SU-DHL-6 (cell line): Measurements from ENCODE around the gene SCN4B.

ENCODE experiments used
- H2AFZ ChIP-seq: fragments of 200-600 bp; sonication (generic); 2 replicates; pipeline ENCODE4 v1.6.1; 2014; ENCODE audit warnings: low read depth, mild to moderate bottlenecking, moderate library complexity, mixed read lengths, antibody characterized with exemption, low read length; ENCODE audit not compliant: severe bottlenecking
- H3F3A ChIP-seq: fragments of 200-600 bp; shearing (Covaris generic); 2 replicates; pipeline ENCODE4 v1.6.0; 2016; ENCODE audit warnings: antibody characterized with exemption, mild to moderate bottlenecking; ENCODE audit not compliant: insufficient read depth
- H3K27ac ChIP-seq: fragments of 200-600 bp; sonication (generic); 2 replicates; pipeline ENCODE4 v1.5.1; 2016; ENCODE audit warnings: low read depth, mild to moderate bottlenecking, low read length, moderate library complexity, mixed read lengths
- H3K27me3 ChIP-seq: fragments of 200-600 bp; sonication (generic), shearing (Covaris generic); 2 replicates; pipeline ENCODE4 v1.6.0; 2014; ENCODE audit warnings: mild to moderate bottlenecking, low read length
- H3K36me3 ChIP-seq: fragments of 200-600 bp; sonication (generic); 2 replicates; pipeline ENCODE4 v1.6.1; 2014; ENCODE audit warnings: mild to moderate bottlenecking, low read length, mixed read lengths
- H3K4me2 ChIP-seq: fragments of 300-600, 200-600 bp; shearing (Covaris generic), sonication (generic); 2 replicates; pipeline ENCODE4 v1.6.0; 2014; ENCODE audit warnings: low read length, low read depth, mild to moderate bottlenecking; ENCODE audit not compliant: poor library complexity, severe bottlenecking
- H3K4me3 ChIP-seq: fragments of 200-600 bp; sonication (generic); 2 replicates; pipeline ENCODE4 v1.5.1; 2014; ENCODE audit warnings: antibody characterized with exemption, low read length, mild to moderate bottlenecking, mixed read lengths; ENCODE audit not compliant: insufficient read depth, poor library complexity, severe bottlenecking
- H3K79me2 ChIP-seq: fragments of 200-600 bp; sonication (generic); 2 replicates; pipeline ENCODE4 v1.6.1; 2014; ENCODE audit warnings: mild to moderate bottlenecking, low read length, moderate library complexity; ENCODE audit not compliant: insufficient read depth
- H3K9ac ChIP-seq: fragments of 200-600 bp; sonication (generic); 2 replicates; pipeline ENCODE4 v1.7.0; 2014; ENCODE audit warnings: mild to moderate bottlenecking, low read length
- H3K9me2 ChIP-seq: fragments of 200-600 bp; sonication (generic); replicated peaks from 2 replicates; pipeline ENCODE4 v1.6.1; 2014; ENCODE audit warnings: low read length; ENCODE audit not compliant: insufficient read depth
- H3K9me3 ChIP-seq: fragments of 200-600 bp; sonication (generic); 2 replicates; pipeline ENCODE4 v1.6.1; 2014; ENCODE audit warnings: low read length, mixed read lengths; ENCODE audit not compliant: insufficient read depth
- H4K20me1 ChIP-seq: fragments of 200-600 bp; sonication (generic); 2 replicates; pipeline ENCODE4 v1.6.1; 2014; ENCODE audit warnings: low read depth, mild to moderate bottlenecking, antibody characterized with exemption, low read length, moderate library complexity, mixed read lengths
- CTCF ChIP-seq: fragments of 200-600 bp; sonication (generic); IDR thresholded peaks from one replicate; pipeline ENCODE4 v1.5.1; 2017; ENCODE audit warnings: antibody characterized with exemption, mild to moderate bottlenecking, low read length, moderate library complexity; ENCODE audit not compliant: insufficient read depth, poor library complexity, severe bottlenecking
- EZH2phosphoT487 ChIP-seq: fragments of 200-600 bp; sonication (generic), shearing (Covaris generic); conservative IDR thresholded peaks from 2 replicates; pipeline ENCODE4 v1.6.1; 2018; ENCODE audit warnings: mild to moderate bottlenecking, antibody characterized with exemption, low read length, moderate library complexity, mixed read lengths

The SCN4B gene

GRCh38 chr11:118155776-118156530, 3.3 kb upstream of the SCN4B start:
- no peaks in the 10 kb centered on the region for H3K27me3 ChIP-seq
- no peak for TF ChIP-seq EZH2phosphoT487
- TF ChIP-seq CTCF: no peak
- no peak overlapping the region for H3K27ac ChIP-seq
- H3K9me2 ChIP-seq: no peaks in the 10 kb centered on the region
- no peaks in the 10 kb centered on the region for H4K20me1 ChIP-seq
- no peaks in the 10 kb centered on the region for H3K9me3 ChIP-seq
- no peak overlapping the region for H3K9ac ChIP-seq
- H3F3A ChIP-seq: no peaks in the 10 kb centered on the region
- H3K4me2 ChIP-seq: no peak overlapping the region
- no peaks in the 10 kb centered on the region for H3K36me3 ChIP-seq
- H3K79me2 ChIP-seq: no peaks in the 10 kb centered on the region
- H3K4me3 ChIP-seq: no peak overlapping the region
- H2AFZ ChIP-seq: no peak overlapping the region

- Histone ChIP-seq H2AFZ (no peak overlapping the region), H3K4me2 (no peak overlapping the region), H3K27me3 (no peaks in the 10 kb centered on the region), H3K9ac (no peak overlapping the region), H3K9me2 (no peaks in the 10 kb centered on the region), H4K20me1 (no peaks in the 10 kb centered on the region), H3F3A (no peaks in the 10 kb centered on the region), H3K9me3 (no peaks in the 10 kb centered on the region), H3K27ac (no peak overlapping the region), H3K4me3 (no peak overlapping the region), H3K79me2 (no peaks in the 10 kb centered on the region), H3K36me3 (no peaks in the 10 kb centered on the region)
- TF ChIP-seq CTCF: no peak
- TF ChIP-seq EZH2phosphoT487: no peak
Observed at GRCh38 chr11:118154641-118155040, 2.0 kb upstream of the SCN4B start.

- Histone ChIP-seq H3K27ac (no peak overlapping the region), H3K79me2 (no peaks in the 10 kb centered on the region), H3K4me2 (no peak overlapping the region), H3K9me2 (no peaks in the 10 kb centered on the region), H3K36me3 (no peaks in the 10 kb centered on the region), H4K20me1 (no peaks in the 10 kb centered on the region), H2AFZ (no peak overlapping the region), H3K9ac (no peak overlapping the region), H3K4me3 (no peak overlapping the region), H3K27me3 (no peaks in the 10 kb centered on the region), H3K9me3 (no peaks in the 10 kb centered on the region), H3F3A (no peaks in the 10 kb centered on the region)
- TF ChIP-seq EZH2phosphoT487 (no peak), CTCF (no peak)
Observed at GRCh38 chr11:118153976-118154375, 1.4 kb upstream of the SCN4B start.
